ENCODE measurements around the gene AGBL3.
"Not testable (repeated sequence)": the region's sequence is repeated elsewhere in the genome, so short reads cannot be mapped to it uniquely, and the experiment has no call there.

Gene AGBL3

GRCh38 chr7:134966691-134967090 lies 19.6 kb upstream of the AGBL3 start:
- DNase-seq, result no peak

GRCh38 chr7:134968110-134968509 lies 18.2 kb upstream of the AGBL3 start:
- DNase-seq, result no peak

GRCh38 chr7:134981645-134982044 lies 4.7 kb upstream of the AGBL3 start:
- DNase-seq, result not testable (repeated sequence)

- DNase-seq, result no peak
Measured at GRCh38 chr7:134985894-134986362, 380 bp upstream of the AGBL3 start.

- DNase-seq, result no peak
Measured at GRCh38 chr7:134988161-134988560, 1.9 kb downstream of the AGBL3 start.

- no peak for DNase-seq
Measured at GRCh38 chr7:134991469-134992339, 5.4 kb downstream of the AGBL3 start.

GRCh38 chr7:134992626-134993179 lies 6.4 kb downstream of the AGBL3 start:
- no peak for DNase-seq

GRCh38 chr7:134993877-134994456 lies 7.7 kb downstream of the AGBL3 start:
- no peak for DNase-seq

- DNase-seq, result no peak
Measured at GRCh38 chr7:134995239-134996096, 9.2 kb downstream of the AGBL3 start.

GRCh38 chr7:134996097-134996550 lies 9.8 kb downstream of the AGBL3 start:
- no peak for DNase-seq

GRCh38 chr7:134997214-134997885 lies 11.0 kb downstream of the AGBL3 start:
- DNase-seq, result no peak

- DNase-seq, result no peak
Measured at GRCh38 chr7:134999136-134999535, 12.8 kb downstream of the AGBL3 start.

- peak; percentile 3 for DNase-seq
Measured at GRCh38 chr7:135001390-135002165, 15.3 kb downstream of the AGBL3 start.

GRCh38 chr7:135012229-135012628 lies 25.9 kb downstream of the AGBL3 start:
- DNase-seq, result no peak

GRCh38 chr7:135023622-135024021 lies 37.3 kb downstream of the AGBL3 start:
- no peak for DNase-seq

GRCh38 chr7:135035252-135035651 lies 48.9 kb downstream of the AGBL3 start:
- DNase-seq, result no peak

- not testable (repeated sequence) for DNase-seq
Measured at GRCh38 chr7:135067017-135067416, 80.7 kb downstream of the AGBL3 start.

- no peak for DNase-seq
Measured at GRCh38 chr7:135074096-135074495, 87.8 kb downstream of the AGBL3 start.

GRCh38 chr7:135074531-135074930 lies 88.2 kb downstream of the AGBL3 start:
- no peak for DNase-seq

- no peak for DNase-seq
Measured at GRCh38 chr7:135075716-135076115, 89.4 kb downstream of the AGBL3 start.

- no peak for DNase-seq
Measured at GRCh38 chr7:135076882-135077281, 90.6 kb downstream of the AGBL3 start.

- DNase-seq, result no peak
Measured at GRCh38 chr7:135077642-135078041, 91.3 kb downstream of the AGBL3 start.

Data from HCEC 1CT (cell line).